NK-92 treated with Interleukin-12 subunit alpha and Interleukin-12 subunit beta, amount 100 ng/mL, for 24 hours (cell line): ENCODE results near the gene GRAMD1B.
"Not testable (repeated sequence)": the region's sequence is repeated elsewhere in the genome, so short reads cannot be mapped to it uniquely, and the experiment has no call there.

Experiments used
- DNase-seq: peaks from one replicate; lab custom pipeline; 2025; lab: John Stamatoyannopoulos, UW

The GRAMD1B gene

GRCh38 chr11:123443851-123444623 lies 14.0 kb downstream of the GRAMD1B start:
- DNase-seq, result no peak

- DNase-seq, result no peak
Observed at GRCh38 chr11:123448823-123449222, 18.8 kb downstream of the GRAMD1B start.

- no peak for DNase-seq
Observed at GRCh38 chr11:123449436-123449835, 19.4 kb downstream of the GRAMD1B start.

GRCh38 chr11:123450623-123451022 lies 20.6 kb downstream of the GRAMD1B start:
- DNase-seq, result no peak

GRCh38 chr11:123451183-123451781 lies 21.2 kb downstream of the GRAMD1B start:
- no peak for DNase-seq

GRCh38 chr11:123452794-123453193 lies 22.7 kb downstream of the GRAMD1B start:
- no peak for DNase-seq

- DNase-seq, result no peak
Observed at GRCh38 chr11:123454060-123454651, 24.1 kb downstream of the GRAMD1B start.

- DNase-seq, result no peak
Observed at GRCh38 chr11:123454796-123455195, 24.7 kb downstream of the GRAMD1B start.

- DNase-seq, result not testable (repeated sequence)
Observed at GRCh38 chr11:123456448-123456847, 26.4 kb downstream of the GRAMD1B start.

GRCh38 chr11:123457187-123457770 lies 27.2 kb downstream of the GRAMD1B start:
- no peak for DNase-seq

- DNase-seq, result no peak
Observed at GRCh38 chr11:123458501-123458900, 28.4 kb downstream of the GRAMD1B start.

- DNase-seq, result no peak
Observed at GRCh38 chr11:123460012-123460700, 30.1 kb downstream of the GRAMD1B start.

GRCh38 chr11:123461164-123461563 lies 31.1 kb downstream of the GRAMD1B start:
- DNase-seq, result no peak

GRCh38 chr11:123465667-123466066 lies 35.6 kb downstream of the GRAMD1B start:
- not testable (repeated sequence) for DNase-seq

GRCh38 chr11:123466172-123466571 lies 36.1 kb downstream of the GRAMD1B start:
- not testable (repeated sequence) for DNase-seq

- no peak for DNase-seq
Observed at GRCh38 chr11:123469089-123469488, 39.0 kb downstream of the GRAMD1B start.

- no peak for DNase-seq
Observed at GRCh38 chr11:123469586-123469985, 39.5 kb downstream of the GRAMD1B start.

GRCh38 chr11:123470842-123471241 lies 40.8 kb downstream of the GRAMD1B start:
- no peak for DNase-seq

- no peak for DNase-seq
Observed at GRCh38 chr11:123472236-123472935, 42.3 kb downstream of the GRAMD1B start.

GRCh38 chr11:123473941-123474677 lies 44.0 kb downstream of the GRAMD1B start:
- DNase-seq, result no peak

GRCh38 chr11:123474994-123475393 lies 44.9 kb downstream of the GRAMD1B start:
- DNase-seq, result no peak
